NCI-H146 (cell line): ENCODE results near the gene NAP1L4.

Source experiments
- DNase-seq: peaks from one replicate; lab custom pipeline; 2025; lab: John Stamatoyannopoulos, UW

Gene NAP1L4

DNA sequence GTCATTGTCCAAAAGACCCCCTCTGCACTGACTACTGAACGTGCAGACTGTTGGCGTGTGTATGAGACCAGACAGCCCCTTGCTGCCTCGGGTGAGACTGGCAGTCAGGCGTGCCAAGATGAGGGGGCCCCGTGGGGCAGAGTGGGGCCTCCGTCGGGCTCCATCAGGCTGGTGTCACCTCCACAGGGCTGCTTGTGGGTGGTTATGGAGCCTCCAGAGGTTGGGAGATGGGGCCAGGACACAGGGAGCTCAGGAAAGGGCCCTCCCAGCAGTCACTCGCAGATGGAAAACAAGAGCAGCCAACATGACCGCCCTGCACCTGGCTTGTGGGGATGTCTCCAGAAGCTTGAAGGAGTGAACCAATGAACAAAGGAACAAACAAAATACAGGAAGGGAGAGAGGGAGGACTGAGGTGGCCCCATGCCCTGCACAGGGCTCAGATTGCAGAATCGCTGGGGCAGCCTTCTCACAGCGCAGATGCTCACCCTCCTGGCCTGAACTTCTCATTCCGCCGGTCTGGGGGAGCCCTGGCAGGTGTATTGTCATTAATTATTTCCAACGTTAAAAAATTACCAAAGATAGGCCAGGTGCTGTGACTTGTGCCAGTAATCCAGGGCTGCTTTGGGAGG lies 57.4 kb downstream of the NAP1L4 start:
- DNase-seq, result no peak

DNA sequence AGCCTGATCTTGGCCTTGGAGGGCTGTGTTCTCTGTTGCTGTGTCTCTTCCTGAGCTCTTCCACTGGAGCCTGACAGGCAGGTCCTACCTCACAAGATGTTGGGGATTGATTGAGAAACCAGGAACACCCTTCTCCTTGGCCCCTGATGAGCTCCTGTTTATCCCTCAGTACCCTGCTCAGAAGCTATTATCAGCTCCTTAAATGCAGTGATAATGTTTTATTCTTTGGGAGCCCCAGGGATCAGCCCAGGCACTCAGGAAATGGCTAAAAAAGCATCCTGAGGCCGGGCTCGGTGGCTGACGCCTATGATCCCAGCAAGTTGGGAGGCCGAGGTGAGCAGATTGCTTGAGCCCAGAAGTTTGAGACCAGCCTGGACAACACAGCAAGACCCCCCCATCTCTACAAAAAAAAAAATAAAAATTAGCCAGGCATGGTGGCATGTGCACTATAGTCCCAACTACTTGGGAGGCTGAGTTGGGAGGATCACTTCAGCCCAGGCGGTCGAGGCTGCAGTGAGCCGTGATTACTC lies 58.0 kb downstream of the NAP1L4 start:
- DNase-seq, result no peak

DNA sequence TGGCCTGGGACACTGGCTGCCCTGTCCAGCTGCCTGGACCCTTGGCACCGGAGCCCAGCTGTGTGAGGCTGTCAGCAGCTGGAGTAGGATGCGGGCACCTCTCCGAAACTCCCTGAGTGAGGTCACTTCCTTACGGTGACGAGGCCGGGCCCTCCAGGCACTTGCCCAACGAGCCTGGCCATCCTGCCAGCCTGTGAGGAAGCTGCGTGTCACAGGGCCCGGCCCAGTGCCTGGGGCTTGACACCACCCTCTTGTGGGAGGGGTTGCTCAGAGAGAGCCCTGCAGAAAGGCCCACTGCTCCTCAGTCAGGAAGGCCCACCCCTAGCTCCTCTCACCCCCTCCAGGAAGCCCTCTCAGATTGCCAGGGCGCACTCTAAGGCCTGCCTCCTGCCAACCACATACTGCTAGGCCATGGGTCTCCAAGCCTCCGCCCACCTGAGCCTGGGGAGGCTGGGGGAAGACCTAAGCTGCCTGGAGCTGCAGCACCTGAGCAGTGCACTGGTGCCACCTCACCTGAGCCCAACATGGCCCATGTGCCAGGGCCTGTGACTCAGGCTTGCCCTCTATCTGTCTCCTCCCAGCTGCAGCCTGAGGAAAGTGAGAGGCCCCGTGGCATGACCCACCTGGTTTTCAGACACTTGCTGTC lies 58.6 kb downstream of the NAP1L4 start:
- no peak for DNase-seq

DNA sequence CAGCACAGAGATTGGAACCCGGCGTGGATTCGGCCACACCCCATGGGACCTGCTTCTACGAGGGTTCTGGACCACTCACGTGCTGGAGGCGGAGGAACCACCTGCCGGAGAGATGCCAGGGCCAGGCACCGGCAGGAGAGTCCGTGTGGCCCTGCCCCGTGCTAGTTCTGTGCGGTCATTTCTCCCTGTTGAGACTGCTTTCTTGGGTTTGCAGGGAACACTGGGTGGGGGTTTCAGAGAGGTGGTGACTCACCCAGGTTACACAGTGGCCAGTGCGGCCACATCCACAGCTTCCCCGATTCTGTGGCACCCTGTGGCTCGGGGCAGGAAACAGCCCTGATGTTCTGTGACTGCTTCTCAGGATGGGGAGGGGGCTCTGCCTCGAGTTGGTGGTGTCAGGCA lies 59.3 kb downstream of the NAP1L4 start:
- DNase-seq, result no peak

DNA sequence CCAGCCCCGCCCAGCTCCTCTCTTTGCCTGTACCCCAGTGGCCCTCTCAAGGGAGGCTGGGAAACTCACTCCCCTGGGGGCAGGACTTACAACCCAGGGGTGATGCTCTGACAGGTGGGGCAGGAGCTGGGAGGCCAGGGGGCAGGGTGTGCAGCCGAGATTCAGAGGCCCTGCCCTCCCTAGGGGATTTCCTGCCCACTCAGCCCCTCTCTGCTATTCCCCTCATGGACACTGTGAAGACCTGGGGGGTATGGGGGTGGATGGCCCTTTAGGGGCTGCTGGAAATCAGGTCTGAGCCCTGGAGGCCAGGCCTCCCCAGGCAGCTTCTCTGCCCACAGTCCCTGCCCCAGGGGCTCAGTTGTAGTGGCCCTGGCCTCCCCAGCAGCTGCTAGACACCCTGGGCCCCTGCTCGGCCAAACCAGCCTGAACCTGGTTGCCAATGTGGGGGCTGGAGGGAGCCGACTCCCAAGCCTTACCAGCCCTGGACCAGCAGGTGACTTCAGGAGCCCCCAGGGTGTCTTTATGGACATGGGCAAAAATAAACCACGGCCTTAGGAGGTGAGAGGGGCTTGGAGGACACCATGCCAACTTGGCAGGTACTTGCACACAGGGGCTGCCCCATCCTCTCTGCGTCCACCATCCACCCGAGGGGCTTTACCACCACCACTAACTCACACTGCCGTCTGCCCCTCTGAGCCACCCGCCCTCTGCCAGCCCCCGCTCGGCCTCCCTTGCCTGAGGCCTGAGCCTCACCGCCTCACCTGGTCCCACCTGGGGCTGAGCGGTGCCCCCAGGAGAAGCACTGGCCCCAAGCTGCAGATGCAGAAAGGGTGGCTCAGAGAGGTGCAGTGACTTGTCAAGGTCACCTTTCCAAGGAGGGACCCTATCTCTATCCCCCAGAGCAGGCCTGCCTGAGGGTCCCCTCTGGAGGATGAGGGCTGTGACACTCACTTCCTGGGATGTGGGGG lies 60.1 kb downstream of the NAP1L4 start:
- no peak for DNase-seq

DNA sequence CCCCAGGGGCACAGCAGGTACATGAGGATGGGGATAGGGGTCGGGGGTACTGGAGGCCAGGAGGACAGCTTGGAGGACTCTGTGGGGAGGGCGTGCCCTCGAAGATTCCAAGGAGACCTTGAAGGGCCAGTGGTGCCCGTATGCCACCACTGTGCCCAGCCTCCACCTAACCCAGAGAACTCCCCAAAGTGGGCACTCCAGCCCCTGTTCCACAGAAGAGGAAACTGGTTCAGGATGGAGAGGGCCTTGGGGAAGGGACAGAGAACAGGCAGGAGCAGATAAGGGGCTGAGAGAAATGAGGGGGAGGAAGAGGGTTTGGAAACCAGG lies 60.7 kb downstream of the NAP1L4 start:
- no peak for DNase-seq

DNA sequence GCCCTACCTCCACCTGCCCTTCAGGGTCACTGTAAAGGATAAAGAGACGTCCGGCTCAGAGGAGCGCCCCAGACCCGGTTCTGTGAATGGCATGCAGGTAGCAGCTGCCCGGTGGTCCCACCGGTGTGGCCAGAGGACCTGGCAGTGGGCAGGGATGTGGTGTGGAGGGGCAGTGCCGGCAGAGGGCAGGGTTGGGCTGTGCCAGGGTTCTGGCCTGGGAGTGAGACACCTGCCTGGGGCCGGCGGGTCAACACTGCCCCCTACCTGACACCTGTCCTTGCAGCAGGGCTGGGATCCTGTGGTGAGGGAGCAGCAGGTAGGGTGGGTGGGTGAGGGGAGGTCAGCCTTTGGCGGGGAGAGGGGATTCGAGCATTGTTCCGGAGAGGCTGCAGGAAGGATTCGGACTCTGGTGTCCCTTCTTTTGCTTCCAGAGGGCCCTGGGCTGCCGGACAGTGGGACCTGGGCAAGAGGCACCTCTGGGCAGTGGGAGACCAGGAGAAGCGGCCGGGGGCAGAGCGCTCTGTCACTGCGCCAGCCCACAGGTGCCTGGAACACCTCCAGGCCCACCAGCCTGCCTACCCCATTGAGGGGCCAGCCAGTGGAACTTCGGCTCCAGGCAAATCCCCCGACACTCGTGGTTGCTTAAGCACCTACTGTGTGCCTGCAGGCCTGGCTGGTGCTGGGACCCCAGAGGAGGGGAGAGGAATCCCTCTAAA lies 61.3 kb downstream of the NAP1L4 start:
- peak; percentile 83 for DNase-seq

DNA sequence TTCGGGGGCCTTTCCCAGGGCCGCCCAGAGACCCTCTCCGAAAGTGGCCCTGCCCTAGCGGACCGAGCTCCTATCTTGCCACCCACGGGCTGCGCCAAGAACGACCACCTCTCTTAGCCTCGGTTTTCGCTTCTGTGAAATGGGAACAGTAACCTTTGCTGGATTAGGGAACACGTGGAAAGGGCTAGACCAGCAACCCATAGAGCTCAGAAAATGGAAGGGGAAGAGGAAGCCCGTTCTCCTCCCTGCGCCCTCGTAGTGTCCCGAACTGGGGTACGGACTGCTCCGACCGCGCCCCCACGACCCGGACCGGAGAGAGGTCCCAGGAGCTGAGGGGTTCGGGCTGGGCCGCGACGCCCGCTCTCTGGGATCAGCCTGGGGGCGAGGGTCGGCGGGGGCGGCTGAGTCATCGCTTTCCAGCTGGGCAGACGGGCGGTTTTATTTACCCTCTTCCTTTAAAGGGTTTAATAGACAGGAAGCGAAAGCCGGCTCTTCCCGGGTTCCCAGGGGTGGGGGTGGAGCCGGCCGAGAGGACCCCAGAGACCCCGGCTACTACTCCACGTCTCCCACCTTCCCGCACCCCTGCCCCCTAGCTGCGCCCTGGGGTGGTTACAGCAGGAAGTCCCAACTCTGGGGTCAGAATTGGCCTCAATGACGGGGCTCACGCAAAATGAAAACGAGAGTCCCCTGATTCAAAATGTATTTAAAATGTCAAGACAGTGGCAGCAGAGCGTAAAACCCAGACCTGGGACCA lies 62.0 kb downstream of the NAP1L4 start:
- peak; percentile 69 for DNase-seq

DNA sequence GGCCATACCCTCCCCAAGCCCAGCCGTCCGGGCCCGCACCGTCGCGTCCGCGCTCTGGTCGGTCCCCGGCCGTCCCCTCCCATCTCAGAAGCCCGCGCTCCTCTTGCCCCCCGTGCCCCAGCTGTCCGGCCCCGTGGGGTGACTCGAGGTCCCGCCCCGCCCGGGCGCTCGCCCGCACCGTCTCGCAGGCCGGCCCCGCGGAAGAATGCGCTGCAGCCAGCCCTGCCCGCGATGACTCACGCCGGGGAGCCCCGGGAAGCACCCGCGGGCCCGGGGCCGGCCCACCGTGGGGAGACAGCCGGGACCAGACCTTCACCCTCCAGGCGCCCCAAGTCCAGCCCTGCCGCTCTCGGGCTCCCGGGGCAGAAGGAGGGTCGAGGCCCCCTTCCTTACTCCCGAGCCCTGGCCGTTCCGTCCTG lies 62.6 kb downstream of the NAP1L4 start:
- DNase-seq, result no peak

DNA sequence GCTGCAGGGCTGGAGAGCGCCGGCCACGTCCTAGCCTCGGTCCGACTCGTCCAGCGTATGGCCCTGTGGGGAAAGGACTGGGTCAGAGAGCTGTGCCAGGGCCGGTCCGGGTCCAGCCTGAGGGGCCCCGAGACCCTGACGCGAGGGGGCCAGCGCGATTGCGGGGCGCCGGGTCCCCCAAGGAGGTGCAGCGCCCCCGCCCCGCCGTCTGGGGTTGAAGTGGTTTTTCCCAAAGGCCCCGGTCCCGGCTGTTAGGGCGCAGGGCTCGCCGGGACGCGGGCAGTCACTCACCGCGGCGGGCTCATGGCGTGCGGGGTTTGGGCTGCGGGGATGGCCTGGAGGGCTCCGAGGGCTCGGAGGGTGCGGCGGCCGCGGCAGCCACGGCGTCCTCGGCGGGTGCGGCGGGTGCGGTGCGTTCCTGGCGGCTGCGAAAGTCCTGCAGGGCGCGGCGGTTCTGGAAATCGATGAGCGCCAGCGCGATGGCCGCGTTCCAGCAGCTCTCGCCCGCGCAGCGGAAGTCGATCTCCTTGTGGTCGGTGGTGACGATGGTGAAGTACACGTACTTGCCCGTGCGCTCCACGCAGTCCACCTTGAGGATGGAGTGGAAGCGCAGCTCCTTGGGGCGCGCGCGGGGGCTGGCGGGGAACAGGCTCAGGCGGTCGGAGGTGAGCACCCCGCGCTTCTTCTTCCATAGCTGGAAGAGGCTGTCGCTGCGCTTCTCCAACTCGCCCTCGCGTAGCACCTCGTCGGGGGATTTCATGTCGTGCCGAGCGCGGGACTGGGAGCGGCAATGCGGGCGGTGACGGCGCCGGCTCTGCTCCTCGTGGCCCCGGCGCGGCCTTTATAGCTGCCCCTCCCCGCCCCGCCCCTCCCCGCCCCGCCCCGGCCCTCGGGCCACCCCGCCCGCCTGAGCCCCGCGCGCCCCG lies 63.3 kb downstream of the NAP1L4 start, which contains the start of gene PHLDA2:
Gene PHLDA2, minus strand, starts transcription at position 816 of the 926 bp plus-strand sequence. Its CDS starts 56 bp downstream, at position 760.
- peak; percentile 76 for DNase-seq

DNA sequence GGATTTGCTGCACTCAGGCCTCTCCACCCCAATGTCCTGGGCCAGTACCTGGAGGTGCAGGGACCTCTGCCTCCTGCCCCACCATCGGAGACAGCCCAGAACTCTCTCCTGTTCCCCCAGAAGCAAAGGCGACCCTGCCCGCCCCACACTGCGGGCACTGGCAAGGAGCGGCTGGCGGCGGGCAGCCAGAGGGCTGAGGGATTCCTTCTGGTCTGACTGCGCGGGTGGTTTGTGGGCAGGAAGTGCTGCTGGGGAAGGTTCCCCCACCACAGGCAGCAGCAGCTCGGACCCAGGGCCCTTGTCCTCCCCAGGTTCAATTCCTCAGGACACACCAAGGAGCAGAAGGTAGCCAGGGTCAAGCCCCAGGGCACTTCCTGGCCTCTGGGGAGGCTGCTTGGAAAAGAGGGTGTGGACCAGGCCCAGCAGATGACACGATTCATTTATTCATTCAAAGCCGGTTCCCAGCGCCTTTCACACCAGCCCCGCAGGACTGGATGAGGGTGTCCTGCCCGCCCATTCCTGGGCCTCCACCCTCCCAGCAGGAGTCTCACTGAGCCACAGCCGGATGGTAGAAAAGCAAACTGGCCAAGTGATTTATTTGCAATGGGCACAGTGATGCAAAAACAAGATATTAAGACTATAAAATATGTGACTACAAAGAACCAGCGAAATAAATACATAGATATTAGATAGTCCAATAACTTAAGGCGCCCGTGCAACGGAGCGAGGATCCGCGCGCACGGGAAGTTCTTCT lies 64.1 kb downstream of the NAP1L4 start:
- DNase-seq, result no peak

DNA sequence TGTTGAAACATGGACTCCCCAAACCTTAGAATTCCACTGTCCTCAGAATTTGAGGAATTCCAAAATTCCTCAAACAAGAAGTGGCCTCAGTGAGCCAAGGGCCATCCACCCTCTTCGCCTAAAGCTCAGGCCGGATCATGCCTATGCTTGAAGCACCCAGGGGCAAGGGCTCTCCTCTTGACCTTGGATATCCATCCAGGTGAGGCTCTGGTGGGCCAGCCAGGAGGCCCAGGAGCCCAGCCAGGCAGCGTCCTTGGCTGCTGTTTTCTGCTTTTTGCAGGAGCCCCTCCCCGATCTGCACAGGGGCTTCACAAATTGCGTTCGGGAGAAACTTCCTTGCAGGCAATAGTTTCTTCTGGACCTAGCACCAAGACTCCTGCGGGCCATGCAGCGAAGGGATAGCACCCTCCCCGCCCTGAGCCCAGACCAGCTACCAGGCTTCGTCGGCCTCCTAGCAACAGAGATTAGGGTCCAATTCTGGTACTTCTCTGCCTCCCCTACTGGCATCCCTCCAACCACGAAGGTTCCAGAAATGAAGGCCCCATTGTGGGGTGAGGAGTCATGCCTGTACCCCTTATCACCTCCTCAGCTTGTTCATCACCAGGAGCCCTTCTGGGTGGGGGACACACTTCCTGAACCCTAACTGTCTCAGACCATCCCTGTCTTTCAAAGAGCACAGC lies 64.9 kb downstream of the NAP1L4 start:
- no peak for DNase-seq

DNA sequence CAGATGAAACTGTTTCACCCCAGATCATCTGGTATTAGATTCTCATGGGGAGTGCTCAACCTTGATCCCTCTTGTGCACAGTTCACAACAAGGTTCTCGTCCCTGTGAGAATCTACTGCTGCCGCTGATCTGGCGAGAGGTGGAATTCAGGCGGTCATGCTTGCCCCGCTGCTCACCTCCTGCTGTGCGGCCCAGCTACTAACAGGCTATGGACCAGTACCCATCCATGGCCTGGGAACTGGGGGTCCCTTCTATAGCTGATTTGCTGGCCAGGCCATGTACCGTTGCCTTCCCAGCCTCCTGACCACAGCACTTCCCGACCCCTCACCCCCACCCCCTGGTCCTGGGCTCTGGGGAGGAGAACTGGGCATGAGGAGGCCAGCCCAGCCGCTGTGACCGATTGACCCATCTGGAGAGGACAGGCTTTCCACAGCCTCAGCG lies 65.5 kb downstream of the NAP1L4 start:
- no peak for DNase-seq

DNA sequence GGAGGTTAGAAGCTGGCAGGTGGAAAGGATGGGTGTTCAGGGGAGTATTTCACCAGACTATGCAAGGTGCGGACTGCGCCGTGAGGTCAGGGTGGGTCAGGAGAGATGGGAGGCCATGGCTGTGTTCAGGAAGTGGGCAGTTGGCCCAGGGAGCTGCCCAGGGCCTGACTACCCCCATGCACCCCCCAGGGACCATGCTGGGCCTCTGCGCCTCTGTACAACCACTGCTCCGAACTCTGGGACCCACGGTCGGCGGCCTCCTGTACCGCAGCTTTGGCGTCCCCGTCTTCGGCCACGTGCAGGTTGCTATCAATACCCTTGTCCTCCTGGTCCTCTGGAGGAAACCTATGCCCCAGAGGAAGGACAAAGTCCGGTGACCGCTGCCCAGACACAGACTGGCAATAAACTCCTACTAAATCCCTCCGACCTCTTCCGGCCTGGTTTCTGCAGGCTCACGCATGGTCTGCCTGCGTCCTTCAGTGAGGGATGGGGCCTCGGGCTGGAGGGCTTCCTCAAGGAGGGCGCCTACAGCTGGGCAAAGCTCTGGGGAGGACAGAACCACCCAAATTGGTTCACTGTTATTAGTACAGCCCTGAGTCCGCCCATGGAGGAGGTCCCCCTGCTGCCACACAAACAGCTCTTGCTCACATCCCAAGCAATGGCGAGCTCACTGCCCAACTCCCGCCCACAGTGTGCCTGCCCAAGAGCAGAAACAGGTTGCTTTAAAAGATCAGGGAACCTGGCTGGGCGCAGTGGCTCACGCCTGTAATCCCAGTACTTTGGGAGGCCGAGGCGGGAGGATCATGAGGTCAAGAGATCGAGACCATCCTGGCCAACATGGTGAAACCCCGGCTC lies 67.1 kb downstream of the NAP1L4 start:
- no peak for DNase-seq

DNA sequence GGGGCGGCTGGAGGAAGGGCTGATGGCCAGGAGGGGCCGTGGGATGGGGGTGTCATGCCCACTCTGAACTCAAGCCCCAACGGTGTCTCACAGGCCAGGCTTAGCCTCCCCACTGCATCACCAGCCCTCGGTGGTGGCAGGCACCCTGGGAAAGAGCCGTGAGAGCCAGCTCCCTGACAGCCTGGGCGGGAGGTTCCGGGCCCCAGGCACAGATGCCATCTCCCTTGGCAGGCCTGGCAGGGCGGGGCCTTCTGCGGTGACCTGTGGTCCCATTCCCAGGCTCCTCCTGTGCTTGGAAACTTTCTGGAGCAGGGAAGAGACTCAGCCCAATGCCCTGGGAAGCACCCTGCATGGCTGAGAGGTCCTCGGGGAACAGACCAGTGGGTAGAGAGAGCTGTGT lies 67.7 kb downstream of the NAP1L4 start:
- no peak for DNase-seq

DNA sequence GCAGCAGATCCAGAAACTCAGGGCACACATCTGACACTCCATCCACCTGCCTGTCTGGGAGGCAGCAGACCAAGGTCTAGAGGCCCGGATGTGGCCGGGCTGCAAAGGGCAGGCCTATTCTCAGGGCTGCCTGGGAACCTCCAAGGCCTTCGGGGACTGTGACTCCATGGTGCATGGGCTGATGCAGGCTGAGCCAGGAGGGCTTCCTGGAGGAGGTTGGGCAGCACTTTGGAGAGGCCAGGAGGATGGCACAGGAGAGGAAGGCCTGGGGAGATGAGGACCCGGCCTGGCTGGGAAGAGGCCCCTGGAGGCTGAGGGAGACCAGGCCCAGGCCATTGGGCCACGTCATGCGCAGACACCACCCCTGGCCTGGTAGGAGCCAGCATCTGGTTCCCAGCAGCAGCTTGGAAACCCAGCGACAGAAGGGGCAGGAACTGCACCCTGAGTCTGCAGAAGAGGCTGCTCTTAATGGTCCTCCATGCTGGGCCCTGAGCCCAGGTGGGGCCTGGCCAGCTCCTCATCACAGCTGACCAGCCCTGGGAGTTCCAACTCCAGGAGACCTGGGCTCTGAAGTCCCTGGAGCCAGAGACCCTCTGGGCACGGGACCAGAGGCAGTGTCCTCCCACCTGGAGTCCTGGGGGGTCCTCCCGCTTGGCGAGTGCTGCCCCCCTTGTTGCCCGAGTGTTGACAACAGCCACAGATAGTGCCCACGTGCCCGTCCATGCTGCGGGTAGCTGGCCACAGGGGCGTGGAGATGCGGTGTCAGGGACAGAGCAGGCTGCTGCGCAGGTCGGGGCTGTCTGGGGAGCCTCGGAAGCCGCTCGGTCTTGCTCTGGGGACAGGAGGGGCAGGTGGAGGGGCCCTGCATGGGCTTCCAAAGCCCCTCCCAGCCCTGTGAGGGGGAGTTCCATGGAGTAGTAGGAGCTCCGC lies 68.4 kb downstream of the NAP1L4 start:
- DNase-seq, result no peak

DNA sequence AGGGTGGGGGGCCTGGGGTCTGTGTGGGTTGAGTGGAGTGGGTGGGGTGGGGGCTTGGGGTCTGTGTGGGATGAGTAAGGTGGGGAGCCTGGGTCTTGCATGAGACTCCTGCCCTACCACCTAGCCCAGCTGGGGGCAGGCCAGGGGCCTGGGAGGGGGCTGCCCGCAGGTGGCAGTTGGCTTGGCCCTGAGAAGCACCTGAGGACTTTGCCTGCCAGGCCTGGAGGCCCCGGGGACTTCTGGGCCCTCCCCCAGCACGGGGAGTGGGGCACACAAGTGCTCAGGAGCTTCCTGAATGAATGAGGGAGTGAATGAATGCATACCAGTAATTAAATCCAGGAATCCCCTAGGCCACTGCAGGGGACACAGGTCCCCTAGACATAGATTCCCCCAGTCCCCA lies 69.5 kb downstream of the NAP1L4 start:
- DNase-seq, result no peak
